Measurements from ENCODE around the gene TRIM54.
A peak's percentile ranks its signal among the peaks of the same experiment; 100 is the strongest.

Gene TRIM54

DNA sequence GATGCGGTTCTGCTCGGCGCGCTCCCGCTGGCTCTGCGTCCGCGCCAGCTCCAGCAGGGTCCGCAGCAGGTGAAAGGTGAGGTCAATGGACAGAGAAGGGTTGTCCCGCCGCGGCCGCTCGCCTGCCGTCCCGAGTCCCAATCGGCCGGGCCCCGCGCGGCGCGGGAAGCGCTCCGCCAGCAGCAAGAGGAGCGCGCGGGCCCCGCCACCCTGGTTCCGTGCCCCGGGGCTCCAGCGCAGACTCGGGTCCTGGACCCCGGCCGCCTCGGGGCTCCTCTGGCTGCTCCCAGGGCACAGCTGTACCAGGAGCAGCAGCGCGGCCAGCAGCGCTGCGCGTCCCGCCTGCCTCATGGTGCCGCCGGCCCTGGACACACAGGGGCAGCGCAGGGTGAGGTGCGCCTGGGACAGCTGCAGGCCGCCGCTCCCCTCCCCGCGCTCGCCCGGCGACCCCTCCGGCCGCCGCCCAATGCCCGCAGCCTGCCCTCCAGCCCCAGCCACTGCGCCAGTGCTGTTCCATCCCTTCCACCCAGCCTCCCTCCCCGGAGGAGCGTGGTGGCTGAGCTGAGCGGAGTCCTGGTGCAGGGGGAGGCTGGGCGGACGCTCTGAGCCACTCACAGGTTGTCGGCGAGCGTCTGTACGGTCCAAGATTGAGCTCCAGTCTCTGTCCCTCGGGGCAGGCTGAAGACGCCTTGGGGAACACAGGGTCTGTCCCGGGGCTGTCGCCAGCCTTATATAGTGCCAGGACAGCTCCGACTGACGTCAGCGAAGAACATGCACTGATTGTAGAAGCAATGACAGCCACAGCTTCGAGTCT, 25.5 kb downstream of the TRIM54 start:
- H3K4me3 ChIP-seq (ENCODE audit: low read length): no peak overlapping the region
- DNase-seq (ENCODE audit: low read depth): no peak
- TF ChIP-seq, protein P1, sequence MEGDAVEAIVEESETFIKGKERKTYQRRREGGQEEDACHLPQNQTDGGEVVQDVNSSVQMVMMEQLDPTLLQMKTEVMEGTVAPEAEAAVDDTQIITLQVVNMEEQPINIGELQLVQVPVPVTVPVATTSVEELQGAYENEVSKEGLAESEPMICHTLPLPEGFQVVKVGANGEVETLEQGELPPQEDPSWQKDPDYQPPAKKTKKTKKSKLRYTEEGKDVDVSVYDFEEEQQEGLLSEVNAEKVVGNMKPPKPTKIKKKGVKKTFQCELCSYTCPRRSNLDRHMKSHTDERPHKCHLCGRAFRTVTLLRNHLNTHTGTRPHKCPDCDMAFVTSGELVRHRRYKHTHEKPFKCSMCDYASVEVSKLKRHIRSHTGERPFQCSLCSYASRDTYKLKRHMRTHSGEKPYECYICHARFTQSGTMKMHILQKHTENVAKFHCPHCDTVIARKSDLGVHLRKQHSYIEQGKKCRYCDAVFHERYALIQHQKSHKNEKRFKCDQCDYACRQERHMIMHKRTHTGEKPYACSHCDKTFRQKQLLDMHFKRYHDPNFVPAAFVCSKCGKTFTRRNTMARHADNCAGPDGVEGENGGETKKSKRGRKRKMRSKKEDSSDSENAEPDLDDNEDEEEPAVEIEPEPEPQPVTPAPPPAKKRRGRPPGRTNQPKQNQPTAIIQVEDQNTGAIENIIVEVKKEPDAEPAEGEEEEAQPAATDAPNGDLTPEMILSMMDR (conservative IDR thresholded peaks at IDR 0.05; ENCODE audit: low read length): no peak

- no peak within 1 kb of the TSS for H3K4me3 ChIP-seq (ENCODE audit: low read length)
- peak; percentile 11 for DNase-seq (ENCODE audit: low read depth)
- TF ChIP-seq, protein P1 (conservative IDR thresholded peaks at IDR 0.05; ENCODE audit: low read length): no peak
Observed at GRCh38 chr2:27308359-27308881, 26.2 kb downstream of the TRIM54 start, which contains the start of gene UCN. TSS of gene UCN (minus strand) at chr2:27308445. CDS start at chr2:27307895, 550 bp downstream.

- no peak overlapping the region for H3K4me3 ChIP-seq (ENCODE audit: low read length)
- no peak for DNase-seq (ENCODE audit: low read depth)
- TF ChIP-seq, protein P1 (conservative IDR thresholded peaks at IDR 0.05; ENCODE audit: low read length): no peak
Observed at GRCh38 chr2:27309651-27310050, 27.4 kb downstream of the TRIM54 start.

- TF ChIP-seq, protein P1 (conservative IDR thresholded peaks at IDR 0.05; ENCODE audit: low read length): no peak
- no peak overlapping the region for H3K4me3 ChIP-seq (ENCODE audit: low read length)
- DNase-seq (ENCODE audit: low read depth): no peak
Observed at GRCh38 chr2:27312152-27312551, 29.9 kb downstream of the TRIM54 start.

DNA sequence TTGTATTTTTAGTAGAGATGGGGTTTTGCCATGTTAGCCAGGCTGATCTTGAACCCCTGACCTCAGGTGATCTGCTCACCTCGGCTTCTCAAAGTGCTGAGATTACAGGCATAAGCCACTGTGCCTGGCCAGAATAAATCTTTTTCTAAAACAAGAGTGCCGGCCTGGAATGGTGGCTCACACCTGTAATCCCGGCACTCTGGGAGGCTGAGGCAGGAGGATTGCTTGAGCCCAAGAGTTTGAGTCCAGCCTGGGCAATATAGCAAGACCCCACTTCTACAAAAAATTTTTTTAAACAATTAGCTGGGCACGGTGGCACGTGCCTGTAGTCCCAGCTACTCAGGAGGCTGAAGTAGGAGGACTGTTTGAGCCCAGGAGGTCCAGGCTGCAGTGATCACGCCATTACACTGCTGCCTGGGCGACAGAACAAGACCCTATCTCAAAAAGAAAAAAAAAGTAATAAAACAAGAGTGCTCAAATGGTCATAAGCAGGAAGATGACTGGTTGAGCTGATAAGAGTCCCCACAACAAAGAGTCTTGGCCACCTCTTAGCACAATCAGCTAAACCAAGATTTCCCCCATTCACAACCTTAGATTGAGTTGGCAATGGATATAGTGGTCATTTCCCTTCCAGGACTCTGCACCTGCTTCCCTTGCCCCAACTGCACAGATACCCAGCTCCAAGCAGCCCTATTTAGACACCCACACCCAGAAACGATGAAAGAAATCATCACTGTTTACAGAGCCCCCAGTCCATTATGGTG, 31.8 kb downstream of the TRIM54 start:
- H3K4me3 ChIP-seq (ENCODE audit: low read length): no peak overlapping the region
- no peak for DNase-seq (ENCODE audit: low read depth)
- TF ChIP-seq, protein P1 (conservative IDR thresholded peaks at IDR 0.05; ENCODE audit: low read length): no peak

DNA sequence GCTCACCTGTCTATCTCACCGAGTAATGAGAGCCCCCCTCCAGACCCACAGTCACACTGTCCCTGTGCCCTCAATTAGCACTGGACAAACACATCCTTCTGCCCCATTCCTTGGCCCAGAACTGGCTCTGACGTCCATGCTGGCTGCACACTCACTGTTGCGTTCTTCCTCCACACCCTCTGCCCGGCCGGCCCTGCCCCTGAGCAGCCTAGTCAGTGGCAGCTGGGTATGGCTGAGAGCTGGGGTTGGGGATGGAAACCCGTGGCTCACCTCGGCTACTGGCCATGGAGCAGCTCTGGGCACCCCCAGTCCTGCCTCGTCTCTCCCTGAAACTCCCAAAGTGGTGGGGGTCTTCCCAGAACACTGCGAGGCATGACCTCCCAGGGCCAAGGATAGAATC, 32.5 kb downstream of the TRIM54 start:
- TF ChIP-seq, protein P1 (conservative IDR thresholded peaks at IDR 0.05; ENCODE audit: low read length): no peak
- no peak for DNase-seq (ENCODE audit: low read depth)
- H3K4me3 ChIP-seq (ENCODE audit: low read length): no peak overlapping the region

Data from AG10803 (cell line).